22Rv1 (cell line): ENCODE data around the gene UNK.
A peak's percentile ranks its signal among the peaks of the same experiment; 100 is the strongest.

Experiments used
- H3K27ac ChIP-seq: fragments of 450-650 bp; 2 replicates; pipeline ENCODE4 v1.5.1; 2017
- ZFX ChIP-seq: fragments of 450-650 bp; IDR thresholded peaks from 2 replicates; pipeline ENCODE4 v1.6.1; 2017; ENCODE audit warnings: antibody characterized with exemption, borderline replicate concordance
- TF ChIP-seq, protein P1 (sequence below): fragments of 450-650 bp; IDR thresholded peaks from 2 replicates; pipeline ENCODE4 v1.5.1; 2017; ENCODE audit warnings: mild to moderate bottlenecking

UNK gene

DNA sequence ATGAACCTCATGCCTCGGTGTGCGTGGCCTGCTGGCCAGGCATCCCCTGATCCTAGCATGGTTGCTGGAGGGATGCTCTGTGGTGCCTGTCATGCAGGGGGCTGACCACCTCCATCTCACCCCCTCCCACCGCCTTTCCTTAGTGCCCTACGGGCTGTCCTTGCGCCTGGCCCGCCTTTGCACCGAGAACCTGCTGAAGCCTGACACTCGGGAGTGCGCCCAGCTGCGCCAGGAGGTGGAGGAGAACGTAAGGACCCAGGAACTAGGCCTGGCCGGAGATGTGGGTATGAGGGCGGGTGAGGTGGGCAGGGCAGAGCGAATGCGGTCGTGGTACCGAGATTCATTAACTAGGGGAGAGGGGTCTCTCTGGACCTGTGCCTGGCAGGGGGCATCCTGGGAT is 44.4 kb upstream of the UNK start:
- no peak overlapping the region for H3K27ac ChIP-seq
- no peak for TF ChIP-seq ZFX
- TF ChIP-seq, protein P1, sequence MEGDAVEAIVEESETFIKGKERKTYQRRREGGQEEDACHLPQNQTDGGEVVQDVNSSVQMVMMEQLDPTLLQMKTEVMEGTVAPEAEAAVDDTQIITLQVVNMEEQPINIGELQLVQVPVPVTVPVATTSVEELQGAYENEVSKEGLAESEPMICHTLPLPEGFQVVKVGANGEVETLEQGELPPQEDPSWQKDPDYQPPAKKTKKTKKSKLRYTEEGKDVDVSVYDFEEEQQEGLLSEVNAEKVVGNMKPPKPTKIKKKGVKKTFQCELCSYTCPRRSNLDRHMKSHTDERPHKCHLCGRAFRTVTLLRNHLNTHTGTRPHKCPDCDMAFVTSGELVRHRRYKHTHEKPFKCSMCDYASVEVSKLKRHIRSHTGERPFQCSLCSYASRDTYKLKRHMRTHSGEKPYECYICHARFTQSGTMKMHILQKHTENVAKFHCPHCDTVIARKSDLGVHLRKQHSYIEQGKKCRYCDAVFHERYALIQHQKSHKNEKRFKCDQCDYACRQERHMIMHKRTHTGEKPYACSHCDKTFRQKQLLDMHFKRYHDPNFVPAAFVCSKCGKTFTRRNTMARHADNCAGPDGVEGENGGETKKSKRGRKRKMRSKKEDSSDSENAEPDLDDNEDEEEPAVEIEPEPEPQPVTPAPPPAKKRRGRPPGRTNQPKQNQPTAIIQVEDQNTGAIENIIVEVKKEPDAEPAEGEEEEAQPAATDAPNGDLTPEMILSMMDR = no peak

DNA sequence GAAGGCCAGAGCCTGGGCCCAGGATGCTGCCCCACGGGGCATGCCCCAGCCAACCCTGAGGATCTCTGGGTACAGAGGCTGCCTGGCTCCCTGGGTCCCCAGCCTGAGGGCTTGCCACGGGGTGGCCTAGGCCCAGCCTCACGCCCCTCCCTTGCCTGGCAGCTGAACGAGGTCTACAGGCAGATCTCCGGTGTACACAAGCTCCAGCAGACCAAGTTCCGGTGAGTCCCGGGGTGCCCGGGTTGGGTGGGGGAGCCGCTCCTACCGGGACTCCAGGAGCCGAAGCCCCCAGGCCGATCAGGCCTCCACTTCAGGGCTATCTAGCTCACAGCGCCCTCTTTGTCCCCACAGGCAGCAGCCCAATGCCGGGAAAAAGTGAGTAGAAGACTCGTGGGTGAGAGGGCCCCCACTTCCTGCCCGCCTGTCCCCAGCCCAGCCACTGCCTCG is 44.0 kb upstream of the UNK start:
- H3K27ac ChIP-seq = no peak overlapping the region
- TF ChIP-seq, protein P1 = no peak
- no peak for TF ChIP-seq ZFX

DNA sequence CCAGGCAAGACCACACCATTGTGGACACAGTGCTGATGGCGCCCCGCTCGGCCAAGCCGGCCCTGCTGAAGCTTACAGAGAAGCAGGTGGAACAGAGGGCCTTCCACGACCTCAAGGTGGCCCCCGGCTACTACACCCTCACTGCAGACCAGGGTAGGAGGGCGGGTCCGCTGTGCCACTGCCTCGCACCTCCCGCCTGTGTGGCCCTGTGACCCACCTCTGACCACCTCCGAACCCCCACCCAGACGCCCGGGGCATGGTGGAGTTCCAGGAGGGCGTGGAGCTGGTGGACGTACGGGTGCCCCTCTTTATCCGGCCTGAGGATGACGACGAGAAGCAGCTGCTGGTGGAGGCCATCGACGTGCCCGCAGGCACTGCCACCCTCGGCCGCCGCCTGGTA is 42.3 kb upstream of the UNK start:
- no peak overlapping the region for H3K27ac ChIP-seq
- TF ChIP-seq ZFX = no peak
- TF ChIP-seq, protein P1 = no peak

DNA sequence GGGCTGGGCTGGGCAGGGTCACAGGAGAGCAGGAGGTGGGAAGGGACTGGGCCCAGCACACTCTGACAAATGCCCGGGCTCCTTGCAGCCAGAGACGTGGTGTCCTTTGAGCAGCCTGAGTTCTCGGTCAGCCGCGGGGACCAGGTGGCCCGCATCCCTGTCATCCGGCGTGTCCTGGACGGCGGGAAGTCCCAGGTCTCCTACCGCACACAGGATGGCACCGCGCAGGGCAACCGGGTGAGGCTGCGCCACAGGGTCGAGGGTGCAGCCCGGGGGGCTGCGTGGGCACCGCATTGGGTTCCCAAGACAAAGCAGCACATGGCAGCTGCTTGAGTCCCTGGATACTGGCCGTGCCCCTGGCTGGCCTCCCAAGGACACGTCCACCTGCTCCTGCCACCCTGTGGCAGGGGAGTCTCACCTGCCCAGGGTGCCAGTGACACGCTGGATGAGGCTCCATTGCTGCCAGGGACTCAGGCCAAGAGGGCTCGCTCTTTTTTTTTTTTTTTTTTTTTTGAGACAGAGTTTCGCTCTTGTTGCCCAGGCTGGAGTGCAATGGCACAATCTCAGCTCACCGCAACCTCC is 40.9 kb upstream of the UNK start:
- TF ChIP-seq, protein P1 = no peak
- no peak for TF ChIP-seq ZFX
- H3K27ac ChIP-seq = no peak overlapping the region

DNA sequence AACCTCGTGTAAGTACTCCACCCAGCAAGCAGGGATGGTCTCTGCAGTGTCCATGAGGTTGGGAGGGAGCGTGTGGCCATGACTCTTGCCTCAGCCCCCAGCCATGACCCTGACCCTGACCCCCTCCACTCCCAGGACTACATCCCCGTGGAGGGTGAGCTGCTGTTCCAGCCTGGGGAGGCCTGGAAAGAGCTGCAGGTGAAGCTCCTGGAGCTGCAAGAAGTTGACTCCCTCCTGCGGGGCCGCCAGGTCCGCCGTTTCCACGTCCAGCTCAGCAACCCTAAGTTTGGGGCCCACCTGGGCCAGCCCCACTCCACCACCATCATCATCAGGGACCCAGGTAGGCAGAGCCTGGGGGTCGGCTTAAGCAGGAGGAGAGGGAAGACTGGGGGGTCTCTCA is 35.9 kb upstream of the UNK start:
- no peak for TF ChIP-seq ZFX
- TF ChIP-seq, protein P1 = no peak
- H3K27ac ChIP-seq = no peak overlapping the region

DNA sequence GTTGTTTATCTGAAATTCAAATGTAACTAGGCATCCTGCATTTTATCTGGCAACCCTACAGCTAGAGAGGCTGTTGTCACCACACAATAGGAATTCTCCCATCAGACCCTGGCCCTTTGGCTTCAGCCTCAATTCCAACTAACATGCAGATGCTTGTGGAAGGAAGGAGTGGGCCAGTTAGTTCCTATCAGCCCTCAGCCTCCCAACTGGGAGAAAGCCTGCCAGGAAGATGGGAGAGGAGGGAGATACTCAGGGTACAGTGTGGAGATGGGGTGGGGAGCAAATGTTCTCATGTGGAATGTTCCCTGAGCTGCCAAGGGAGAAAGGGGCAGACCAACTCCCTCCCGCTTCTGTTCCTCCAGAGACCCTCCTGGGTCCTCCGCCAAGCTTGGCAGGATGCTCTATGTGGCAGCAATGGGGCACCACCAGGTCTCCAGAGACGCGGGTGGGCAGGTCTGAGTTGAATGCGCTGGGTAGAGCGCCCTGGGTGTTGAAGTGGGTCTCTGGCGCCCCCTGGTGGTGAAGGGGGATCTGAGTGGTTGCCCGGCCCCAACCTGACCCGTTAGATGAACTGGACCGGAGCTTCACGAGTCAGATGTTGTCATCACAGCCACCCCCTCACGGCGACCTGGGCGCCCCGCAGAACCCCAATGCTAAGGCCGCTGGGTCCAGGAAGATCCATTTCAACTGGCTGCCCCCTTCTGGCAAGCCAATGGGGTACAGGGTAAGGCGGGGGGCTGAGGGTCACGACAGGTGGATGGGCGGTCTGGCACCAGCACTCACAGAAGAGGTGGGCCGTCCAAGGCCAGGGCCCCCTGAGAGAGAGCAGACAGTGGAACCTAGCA is 34.8 kb upstream of the UNK start:
- H3K27ac ChIP-seq = no peak overlapping the region
- TF ChIP-seq, protein P1 = peak; percentile 95
- no peak for TF ChIP-seq ZFX
